GM19455 (cell line): ENCODE results near the gene EFNB2.

Source experiments
- ATAC-seq: cut with Tn5 transposase; IDR thresholded peaks from one replicate; pipeline ENCODE4 v1.9.1; 2021; ENCODE audit not compliant: unreplicated experiment

The EFNB2 gene, protein sequence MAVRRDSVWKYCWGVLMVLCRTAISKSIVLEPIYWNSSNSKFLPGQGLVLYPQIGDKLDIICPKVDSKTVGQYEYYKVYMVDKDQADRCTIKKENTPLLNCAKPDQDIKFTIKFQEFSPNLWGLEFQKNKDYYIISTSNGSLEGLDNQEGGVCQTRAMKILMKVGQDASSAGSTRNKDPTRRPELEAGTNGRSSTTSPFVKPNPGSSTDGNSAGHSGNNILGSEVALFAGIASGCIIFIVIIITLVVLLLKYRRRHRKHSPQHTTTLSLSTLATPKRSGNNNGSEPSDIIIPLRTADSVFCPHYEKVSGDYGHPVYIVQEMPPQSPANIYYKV

DNA sequence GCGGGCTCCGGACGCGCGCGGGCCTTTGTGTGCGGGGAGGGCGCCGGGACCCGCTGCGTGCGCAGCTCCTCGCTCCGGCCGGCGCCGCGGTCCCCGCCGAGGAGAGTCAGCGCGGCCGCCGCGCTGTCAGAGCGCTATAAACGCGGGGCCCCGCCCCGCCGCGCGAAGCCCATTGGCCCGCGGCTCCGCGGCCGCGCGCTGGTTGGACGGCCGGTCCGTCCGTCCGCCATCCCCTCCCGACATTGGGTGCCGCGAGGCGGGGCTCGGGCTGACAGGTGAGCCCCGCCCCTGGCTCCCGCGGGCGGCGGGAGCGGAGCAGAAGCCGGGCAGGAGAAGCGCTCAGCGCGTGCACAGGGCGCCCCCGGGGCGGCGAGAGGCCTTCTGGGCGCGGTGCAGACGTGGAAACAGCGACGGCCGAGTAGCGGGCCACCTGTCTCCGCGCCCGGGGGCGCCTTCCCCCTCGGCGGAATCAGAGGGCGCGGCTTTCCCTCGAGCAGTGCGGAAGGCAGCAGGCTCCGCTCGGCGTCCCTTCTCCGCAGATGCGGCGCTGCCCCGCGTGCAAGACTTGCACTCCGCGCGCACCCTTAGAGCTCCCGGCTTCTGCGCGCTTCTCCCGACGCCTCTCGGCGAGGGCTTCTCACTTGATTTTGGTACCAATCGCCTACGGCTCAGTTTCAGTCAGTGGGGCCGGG lies at the start of gene EFNB2:
Gene EFNB2, minus strand, starts transcription at position 111 of the 692 bp plus-strand sequence. CDS start 698 bp downstream, outside the sequence.
- peak; percentile 95 for ATAC-seq

DNA sequence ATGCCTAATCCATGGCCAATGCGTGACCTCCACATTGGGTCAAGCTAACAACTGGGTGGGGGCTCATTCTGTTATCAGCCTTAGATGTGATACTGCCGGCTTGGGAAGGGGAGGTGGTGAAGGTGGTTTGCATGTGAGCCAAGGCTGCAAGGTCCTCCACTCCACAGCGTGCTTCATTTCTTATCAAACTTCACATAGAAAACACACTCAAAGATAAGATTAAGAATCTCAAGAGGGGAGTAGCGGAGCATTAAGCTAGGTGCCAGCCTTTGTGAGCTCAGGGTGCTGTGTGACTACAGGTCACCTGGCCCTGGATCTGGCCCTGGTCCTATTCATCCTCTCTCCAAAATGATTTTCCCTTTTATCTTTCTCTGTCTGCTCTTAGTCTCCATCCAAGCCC lies 45.8 kb upstream of the EFNB2 start:
- no peak for ATAC-seq

DNA sequence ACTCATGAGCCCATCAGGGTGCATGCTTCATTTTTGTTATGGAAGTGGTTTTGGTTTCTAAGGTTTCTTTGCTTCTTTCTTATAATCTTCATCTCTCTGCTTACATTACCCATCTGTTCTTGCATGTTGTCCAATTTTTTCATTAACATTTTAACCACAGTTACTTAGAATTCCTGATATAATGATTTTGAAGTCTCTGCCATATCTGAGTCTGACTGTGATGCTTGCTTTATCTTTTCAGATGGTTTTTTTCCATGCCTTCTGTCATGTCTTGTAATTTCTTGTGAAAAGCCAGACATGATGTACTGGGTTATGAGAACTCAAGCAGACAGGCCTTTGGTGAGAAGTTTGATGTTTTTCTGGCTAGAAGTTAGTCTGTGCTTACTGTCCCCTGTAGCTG lies 40.4 kb upstream of the EFNB2 start:
- ATAC-seq, result no peak

DNA sequence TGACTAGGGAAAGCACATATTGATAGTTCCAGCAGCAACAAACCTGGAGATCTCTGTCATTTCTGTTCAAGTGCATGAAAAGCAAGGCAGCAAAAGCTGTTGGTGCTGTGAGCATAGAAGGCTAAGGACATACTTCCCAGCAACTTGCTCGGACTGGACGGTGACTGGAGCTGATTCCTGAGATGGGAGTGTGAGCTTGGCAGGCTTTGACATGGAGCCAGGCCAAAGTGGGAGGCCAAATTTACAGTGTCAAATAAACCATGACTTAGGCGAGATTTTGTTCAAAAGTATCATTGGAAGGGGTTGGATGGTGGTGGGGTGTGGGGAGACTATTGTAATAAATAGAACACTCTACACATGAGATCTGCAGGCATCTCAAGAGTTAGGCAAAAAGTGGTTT lies 38.4 kb upstream of the EFNB2 start:
- no peak for ATAC-seq

DNA sequence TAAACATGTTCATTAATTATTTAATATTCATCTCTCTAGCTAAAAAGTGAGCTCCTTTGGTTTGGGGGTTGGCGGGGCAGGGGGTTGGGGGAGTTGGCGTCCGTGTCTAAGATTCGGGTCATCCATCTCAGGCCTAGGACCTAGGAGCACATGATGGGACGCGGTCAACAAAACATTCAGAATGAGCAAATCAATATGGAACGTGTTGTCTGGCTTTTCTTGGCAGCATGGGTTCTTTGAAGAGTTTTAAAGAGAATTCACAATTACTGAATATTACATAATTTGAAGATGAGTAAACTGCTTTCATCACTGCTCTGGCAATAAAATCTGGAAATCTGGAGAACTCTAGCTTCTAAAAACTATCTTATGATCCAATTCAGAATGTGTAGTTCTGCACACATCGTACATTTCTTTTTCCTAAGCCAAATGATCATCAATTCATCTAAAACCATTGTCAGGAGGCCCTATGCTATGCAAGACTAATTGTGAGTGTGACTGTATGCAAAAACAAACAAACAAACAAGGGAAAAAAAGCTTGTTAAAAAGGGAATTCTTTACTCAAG lies 37.9 kb upstream of the EFNB2 start:
- ATAC-seq, result no peak

DNA sequence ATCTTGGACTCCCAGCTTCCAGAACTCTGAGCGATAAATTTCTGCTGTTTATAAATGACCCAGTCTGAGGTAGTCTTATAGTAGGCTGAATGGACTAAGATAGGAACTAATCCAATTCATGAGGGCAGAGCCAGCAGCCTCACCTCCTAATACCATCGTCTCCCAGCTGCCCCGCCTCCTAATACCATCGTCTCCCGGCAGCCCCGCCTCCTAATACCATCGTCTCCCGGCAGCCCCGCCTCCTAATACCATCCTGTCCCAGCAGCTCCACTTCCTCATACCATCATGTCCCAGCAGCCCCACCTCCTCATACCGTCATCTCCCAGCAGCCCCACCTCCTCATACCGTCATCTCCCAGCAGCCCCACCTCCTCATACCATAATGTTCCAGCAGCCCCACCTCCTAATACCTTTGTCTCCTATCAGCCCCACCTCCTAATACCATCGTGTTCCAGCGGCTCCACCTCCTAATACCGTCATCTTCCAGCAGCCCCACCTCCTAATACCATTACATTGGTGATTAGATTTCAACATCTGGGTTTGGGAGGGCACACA lies 34.9 kb upstream of the EFNB2 start:
- peak; percentile 54 for ATAC-seq

DNA sequence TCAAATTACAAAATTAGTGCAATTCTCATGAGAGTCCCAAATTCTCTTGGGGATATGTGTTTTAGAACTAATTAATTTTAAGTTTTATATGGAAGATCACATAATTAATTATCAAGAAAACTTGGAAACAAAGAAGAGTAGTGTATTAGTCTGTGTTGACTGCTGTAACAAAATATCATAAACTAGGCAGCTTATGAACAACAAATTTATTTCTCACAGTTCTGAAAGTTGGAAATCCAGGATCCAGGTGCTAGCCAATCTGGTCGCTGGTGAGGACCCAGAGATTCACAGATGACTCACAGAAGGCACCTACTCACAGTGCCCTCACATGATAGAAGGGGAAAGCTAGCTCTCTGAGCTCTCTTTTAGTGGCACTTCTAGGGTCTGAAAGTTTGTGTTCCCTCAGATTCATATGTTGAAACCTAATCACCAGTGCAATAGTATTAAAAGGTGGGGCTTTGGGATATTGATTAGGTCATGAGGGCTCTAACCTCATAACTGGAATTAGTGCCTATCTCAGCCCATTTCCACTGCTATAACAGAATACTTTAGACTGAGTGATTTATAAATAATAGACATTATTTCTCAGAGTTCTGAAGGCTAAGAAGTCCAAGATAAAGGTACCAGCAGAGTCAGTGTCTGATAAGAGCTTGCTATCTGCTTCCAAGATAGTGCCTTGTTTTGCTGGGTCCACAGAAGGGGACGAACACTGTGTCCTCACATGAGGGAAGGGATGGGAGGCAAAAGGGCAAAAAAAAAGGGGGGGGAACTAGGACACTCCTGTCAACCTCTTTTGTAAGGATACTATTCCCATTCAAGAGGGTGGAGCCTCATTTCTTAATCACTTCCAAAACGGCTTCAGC lies 34.0 kb upstream of the EFNB2 start:
- no peak for ATAC-seq

DNA sequence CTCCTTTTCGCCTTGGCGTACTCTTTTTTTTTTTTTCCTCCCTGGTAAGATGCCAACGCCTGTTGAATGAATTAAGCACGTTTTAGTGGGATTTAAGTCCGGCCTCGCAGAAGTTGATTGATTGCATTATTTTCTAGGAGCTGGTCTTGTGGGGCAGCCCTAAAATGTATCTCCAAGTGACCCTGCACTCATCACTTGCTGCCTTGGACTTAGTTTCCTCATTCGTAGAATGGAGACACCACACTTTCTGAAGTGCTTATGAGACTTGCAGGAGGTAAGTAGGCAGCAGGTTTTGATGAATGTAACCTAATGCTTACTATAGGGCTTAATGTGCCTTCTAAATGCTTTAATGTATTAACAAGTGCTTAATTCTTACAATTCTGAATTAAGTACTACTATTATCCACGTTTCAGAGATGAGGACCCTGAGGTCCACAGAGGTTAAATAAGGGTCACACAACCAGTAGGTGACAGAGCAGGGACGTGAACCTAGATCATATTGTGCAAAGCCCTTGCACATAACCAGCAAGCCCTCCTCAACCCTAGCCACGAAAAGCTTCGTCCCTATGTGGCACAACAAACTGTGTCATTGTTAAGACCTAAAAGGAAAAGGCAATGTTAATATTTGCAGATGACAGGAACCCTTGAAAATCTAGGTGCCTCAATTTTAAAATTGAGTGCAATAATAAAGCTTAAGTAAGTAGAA lies 33.0 kb upstream of the EFNB2 start:
- ATAC-seq, result peak; percentile 25

DNA sequence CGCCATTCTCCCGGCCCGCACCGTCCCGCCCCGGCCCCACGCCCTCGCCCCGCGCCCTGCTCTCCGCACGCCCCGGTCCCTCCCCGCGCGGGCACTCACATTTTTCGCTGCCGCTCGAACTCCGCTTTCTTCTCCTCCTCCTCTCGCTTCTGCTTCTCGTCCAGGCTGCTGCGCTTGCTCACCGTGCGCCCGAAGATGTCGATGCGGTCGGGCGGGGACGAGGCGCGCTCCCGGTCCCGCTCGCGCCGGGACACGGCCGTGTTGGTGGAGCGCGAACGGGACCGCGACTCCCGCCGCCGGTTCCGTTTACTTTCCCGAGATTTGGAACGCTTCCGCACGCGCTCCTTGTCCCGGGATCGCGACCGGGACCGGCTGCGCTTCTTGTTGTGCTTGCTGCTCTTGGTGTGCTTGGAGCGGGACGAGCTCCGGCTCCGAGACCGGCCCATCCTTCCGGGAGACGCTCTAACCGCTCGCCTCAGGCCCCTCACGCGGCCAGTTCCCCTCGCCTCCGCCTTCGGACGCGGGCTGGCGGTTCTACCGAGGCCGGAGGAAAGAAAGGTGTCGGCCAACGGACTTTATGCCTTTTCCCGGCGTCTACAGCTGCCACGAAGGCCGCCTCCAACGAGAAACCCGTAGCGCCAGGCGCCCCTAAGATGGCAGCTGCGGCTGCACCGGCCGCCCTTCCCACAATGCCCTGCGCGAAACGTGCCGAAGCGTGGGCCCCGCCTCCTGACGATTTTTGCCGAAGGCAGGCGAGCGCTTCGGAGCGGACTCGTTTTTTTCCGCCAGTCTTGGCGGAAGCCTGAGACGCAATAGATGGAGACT lies 32.2 kb upstream of the EFNB2 start, which contains the start of gene ARGLU1:
Gene ARGLU1, minus strand, starts transcription at position 664 of the 825 bp plus-strand sequence. Its CDS starts 218 bp downstream, at position 446.
- ATAC-seq, result peak; percentile 64

DNA sequence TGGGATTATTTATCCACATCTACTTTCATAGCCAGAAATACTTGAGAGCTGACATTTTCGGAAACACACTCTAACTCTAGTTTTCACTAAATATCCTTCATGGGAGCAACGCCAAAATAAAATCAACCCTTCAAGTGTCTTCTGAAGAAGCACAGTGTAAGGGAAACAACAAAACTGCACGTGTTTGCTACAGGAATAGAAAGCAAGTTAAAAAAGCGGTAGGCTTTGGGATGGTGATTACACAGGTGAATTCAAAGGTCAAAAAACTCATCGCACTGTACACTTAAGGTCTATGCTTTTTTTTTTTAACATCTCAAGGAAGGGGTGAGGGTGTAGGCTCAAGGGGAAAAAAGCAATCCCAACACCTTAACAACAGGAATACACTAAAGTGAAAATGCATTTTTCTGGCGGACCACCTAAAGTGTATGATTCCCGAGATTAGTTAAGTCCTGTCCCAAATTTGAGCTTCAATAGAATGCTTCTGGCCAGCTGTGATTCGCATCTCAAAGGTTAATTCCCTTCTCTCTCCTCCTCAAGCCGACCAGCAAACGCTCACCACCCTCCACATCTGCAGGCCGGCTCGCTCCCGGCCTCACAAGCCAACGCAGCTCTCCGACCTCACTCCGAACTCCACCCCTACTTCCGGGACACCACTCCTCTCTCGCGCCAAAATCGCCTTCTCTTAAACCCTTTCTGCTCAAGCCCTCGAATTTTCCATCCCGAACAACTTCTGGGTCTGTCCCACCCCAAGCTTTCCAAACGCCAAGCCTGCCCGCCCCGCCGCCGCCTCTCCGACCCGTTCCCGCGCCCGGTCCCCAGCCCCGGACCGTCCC lies 31.4 kb upstream of the EFNB2 start:
- ATAC-seq, result peak; percentile 32

DNA sequence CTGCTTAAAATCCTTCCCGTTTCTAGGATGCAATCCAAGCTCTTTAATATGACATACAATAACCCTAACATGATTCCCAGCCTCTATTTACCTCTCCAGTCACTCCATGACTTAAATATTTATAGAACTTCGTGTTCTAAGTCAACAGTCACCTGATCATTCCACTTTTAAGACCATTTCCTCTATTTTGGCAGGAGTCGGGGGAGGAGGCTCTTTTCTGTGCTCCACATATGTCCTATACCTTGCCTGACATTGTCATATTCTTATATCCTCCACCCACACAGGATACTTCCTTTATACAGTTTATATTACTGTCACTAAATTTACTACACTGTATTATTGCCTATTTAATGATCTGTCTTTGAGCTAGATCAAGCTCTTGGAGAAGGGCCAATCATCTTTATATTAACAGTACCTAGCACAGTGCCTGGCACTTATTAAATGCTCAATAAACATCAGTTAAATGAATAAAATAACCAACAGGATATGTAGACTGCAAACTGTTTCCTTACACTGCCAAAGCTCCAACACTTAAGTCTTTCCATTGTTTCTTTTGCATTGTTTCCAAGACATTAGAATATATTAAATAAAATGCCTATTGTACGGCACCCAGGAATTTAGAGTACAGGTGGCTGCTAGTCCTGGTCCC lies 29.8 kb upstream of the EFNB2 start:
- ATAC-seq, result no peak

DNA sequence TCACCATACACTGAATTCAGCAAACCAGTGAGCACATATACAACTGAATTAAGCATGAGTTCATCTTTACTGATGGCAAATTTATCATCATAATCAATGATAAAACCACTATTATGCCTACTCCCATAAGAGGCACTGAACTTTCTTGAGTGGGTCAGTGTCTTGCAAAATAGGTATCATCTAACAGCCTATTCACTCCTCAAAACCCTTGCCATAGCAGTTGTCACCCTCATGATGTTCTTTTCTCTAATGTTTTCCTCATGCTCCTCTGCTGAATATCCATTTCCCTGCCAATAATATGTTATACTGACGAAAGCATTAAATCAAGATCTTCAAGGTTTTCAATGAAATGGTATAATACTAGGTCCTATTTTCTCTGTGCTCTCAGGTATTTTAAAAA lies 26.8 kb upstream of the EFNB2 start:
- ATAC-seq, result no peak

DNA sequence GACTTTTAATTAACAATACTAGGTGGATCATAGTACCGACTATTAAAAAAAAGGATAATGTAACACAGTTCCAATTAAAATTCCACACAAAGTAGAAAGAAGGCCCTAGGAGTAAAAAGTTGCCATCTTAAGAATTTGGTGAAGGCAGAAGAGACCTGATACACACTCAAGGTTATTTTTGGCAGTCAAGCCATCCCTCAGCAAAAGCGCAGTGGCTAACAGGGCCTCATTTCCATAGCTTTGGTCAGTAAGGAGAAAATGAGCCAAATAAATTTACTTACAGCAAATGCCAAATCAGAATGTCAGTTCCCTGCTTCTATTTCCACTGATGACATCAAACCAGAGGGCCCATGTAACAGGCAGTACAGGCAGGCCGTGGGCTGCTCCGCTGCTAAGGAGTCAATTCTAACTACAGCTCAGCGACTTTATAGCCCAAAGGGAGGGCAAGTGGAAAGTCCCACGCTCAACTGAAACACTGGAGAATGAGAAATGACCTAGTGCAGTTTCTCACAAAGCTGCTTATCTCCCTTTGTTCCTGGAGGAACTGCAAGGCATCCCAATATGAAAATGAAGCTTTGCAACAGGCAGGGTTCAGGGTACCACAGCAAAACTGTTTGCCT lies 26.2 kb upstream of the EFNB2 start:
- ATAC-seq, result peak; percentile 60

DNA sequence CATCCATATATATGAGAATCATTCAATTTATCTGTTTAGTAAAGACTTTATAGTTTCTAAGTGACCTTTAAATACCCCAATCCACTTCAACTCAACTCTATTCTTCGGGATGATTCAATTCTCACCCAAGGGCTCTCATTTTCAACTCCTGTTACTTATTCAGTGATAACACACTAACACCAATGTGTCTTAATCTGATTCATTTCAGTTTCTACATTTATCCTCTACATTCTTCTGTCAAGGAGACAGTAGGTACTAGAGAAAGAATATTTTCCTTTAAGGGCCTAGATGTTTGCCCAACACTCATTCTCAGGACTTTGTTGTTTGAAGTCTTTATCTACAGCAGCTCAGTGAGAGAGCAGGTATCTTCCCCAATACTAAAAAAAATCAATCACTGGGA lies 25.4 kb upstream of the EFNB2 start:
- no peak for ATAC-seq

DNA sequence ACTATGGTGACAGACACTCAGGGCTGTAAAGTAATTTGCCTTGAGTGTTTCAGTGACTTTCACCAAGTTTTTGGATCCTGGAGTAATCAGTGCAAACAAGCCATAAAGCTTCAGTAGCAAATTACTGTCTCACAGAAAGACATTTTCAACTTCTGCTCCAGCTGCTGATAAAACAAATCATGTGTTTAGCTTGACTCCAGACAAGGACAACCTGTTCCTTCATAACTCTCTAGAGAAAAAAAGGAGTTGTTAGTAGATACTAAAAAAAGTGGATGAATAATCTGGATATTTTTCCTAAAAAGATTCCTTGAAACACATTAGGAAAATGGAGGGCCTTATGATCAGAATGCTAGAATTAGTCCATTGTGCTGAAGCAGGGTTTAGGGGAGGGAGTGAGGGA lies 23.1 kb upstream of the EFNB2 start:
- ATAC-seq, result no peak

DNA sequence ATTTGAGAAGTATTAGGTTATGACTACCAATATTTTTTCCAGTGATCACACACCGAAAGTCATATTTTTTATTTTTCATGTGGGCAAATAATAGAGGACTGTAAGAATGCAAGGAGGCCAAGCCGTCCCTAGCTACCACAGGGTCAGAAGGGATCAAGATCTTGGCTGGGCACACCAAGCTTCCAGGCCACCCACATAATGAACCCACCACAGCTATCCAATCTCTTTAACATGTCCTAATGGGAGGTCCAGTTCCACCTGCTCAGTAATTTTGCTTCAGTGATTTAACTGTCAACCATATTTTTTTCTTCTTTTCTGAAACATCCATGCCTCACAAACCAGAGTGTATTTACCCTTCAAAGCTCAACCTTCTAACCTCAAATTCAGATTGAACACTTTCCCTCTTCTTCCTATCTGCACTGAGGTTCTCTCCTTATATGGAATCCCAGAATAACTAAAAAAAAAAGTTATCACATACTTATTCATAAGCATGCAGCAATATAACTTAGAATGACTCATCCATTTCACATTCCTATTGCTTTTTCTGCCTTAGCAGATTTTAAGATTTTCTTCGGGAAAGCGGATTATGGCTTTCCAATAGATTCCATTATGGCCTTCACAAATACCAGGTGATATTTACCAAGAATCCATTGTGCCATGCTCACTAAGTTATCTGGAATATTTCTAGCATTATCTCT lies 20.3 kb upstream of the EFNB2 start:
- no peak for ATAC-seq

DNA sequence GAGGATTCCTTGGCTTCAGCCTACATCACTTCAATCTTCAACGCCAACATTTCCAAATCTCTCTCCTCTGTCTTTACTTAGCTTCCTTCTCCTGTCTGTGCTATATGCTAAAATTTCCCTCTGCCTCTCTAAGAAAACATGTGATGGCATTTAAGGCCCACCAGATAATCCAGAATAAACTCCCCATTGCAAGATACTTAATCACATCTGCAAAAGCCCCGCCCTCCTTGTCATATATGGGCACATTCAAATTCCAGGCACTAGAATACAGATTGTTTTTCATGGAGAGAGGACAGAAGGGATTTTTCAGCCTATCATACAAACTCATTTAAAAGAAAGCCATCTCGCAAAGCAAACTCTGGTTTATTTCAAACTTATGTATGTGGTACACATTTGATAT lies 16.3 kb upstream of the EFNB2 start:
- ATAC-seq, result no peak
